Astrocyte (in vitro differentiated cells and primary cell): Measurements from ENCODE around the gene P4HA3. TPM values are rescaled to one million over a fixed set of nuclear protein-coding genes. Genes with fewer than 3 reads are reported as not detected.

ENCODE experiments used
- DNase-seq: peaks from one replicate; pipeline ENCODE4 v3.0.0-alpha.2; 2010; ENCODE audit warnings: low read depth
- FAIRE-seq: peaks from 2 replicates; lab custom pipeline; 2011; peaks lifted over from hg19 to GRCh38; lab: Jason Lieb, UNC
- H2AFZ ChIP-seq: 2 replicates; pipeline ENCODE4 v1.6.0; 2012; ENCODE audit warnings: low read depth, low read length, inconsistent platforms
- H3K27ac ChIP-seq: 2 replicates; pipeline ENCODE4 v1.5.1; 2011; ENCODE audit warnings: low read depth, low read length, inconsistent platforms
- H3K27me3 ChIP-seq: 2 replicates; pipeline ENCODE4 v1.6.0; 2011; ENCODE audit warnings: low read length, inconsistent platforms; ENCODE audit not compliant: insufficient read depth
- H3K36me3 ChIP-seq: 2 replicates; pipeline ENCODE4 v1.5.1; 2011; ENCODE audit warnings: low read length, inconsistent platforms; ENCODE audit not compliant: insufficient read depth
- H3K4me1 ChIP-seq: 2 replicates; pipeline ENCODE4 v1.5.1; 2011; ENCODE audit warnings: low read length, inconsistent platforms; ENCODE audit not compliant: insufficient read depth
- H3K4me2 ChIP-seq: 2 replicates; pipeline ENCODE4 v1.6.0; 2012; ENCODE audit warnings: low read length, inconsistent platforms
- H3K4me3 ChIP-seq: 2 replicates; pipeline ENCODE4 v1.5.1; 2011; ENCODE audit warnings: low read depth, mild to moderate bottlenecking, low read length, inconsistent platforms; ENCODE audit not compliant: insufficient read depth
- H3K79me2 ChIP-seq: 2 replicates; pipeline ENCODE4 v1.6.0; 2012; ENCODE audit warnings: mild to moderate bottlenecking, low read length, inconsistent platforms; ENCODE audit not compliant: insufficient read depth
- H3K9ac ChIP-seq: 2 replicates; pipeline ENCODE4 v1.6.0; 2012; ENCODE audit warnings: mild to moderate bottlenecking, low read length, inconsistent platforms
- H3K9me3 ChIP-seq: 2 replicates; pipeline ENCODE4 v1.5.1; 2012; ENCODE audit warnings: low read depth, mild to moderate bottlenecking, low read length, inconsistent platforms; ENCODE audit not compliant: insufficient read depth
- H4K20me1 ChIP-seq: 2 replicates; pipeline ENCODE4 v1.6.0; 2012; ENCODE audit warnings: low read length, inconsistent platforms; ENCODE audit not compliant: insufficient read depth
- H3K27ac Mint-ChIP-seq: one replicate; pipeline ENCODE4 v1.8.0; 2021; ENCODE audit warnings: mild to moderate bottlenecking, mixed read lengths; ENCODE audit not compliant: unreplicated experiment
- H3K27me3 Mint-ChIP-seq: one replicate; pipeline ENCODE4 v1.8.0; 2021; ENCODE audit warnings: low read depth, mixed read lengths; ENCODE audit not compliant: unreplicated experiment
- H3K36me3 Mint-ChIP-seq: one replicate; pipeline ENCODE4 v1.8.0; 2021; ENCODE audit warnings: low read depth, mixed read lengths; ENCODE audit not compliant: unreplicated experiment
- H3K4me1 Mint-ChIP-seq: one replicate; pipeline ENCODE4 v1.8.0; 2021; ENCODE audit warnings: low read depth, mixed read lengths; ENCODE audit not compliant: unreplicated experiment
- H3K4me3 Mint-ChIP-seq: one replicate; pipeline ENCODE4 v1.8.0; 2021; ENCODE audit warnings: mild to moderate bottlenecking, moderate library complexity, mixed read lengths; ENCODE audit not compliant: unreplicated experiment
- H3K9me3 Mint-ChIP-seq: one replicate; pipeline ENCODE4 v1.8.0; 2021; ENCODE audit warnings: mild to moderate bottlenecking, mixed read lengths; ENCODE audit not compliant: unreplicated experiment
- CTCF ChIP-seq: IDR thresholded peaks from 2 replicates; pipeline ENCODE4 v1.5.1; 2011; ENCODE audit warnings: low read depth, mild to moderate bottlenecking, inconsistent platforms, low read length, moderate library complexity; ENCODE audit not compliant: insufficient read depth
- EZH2 ChIP-seq: IDR thresholded peaks from 2 replicates; pipeline ENCODE4 v1.6.1; 2012; ENCODE audit warnings: mild to moderate bottlenecking, low read length, inconsistent platforms; ENCODE audit not compliant: insufficient read depth
- total RNA-seq: library from RNA; stranded (reverse); gene quantifications from 2 replicates; pipeline ENCODE4 v1.2.1, GENCODE V29; 2021

P4HA3 gene
- total RNA-seq, 1 donor from 2014 or later: 3.3 TPM

- no peak overlapping the region for H3K4me3 ChIP-seq
- H3K4me1 ChIP-seq: no peaks in the 10 kb centered on the region
- no peak overlapping the region for H3K9ac ChIP-seq
- H2AFZ ChIP-seq: no peak overlapping the region
- Mint-ChIP-seq H3K36me3 (peaks cover 4% of the 10 kb centered on the region), H3K27me3 (peaks cover 3% of the 10 kb centered on the region), H3K4me1 (no peaks in the 10 kb centered on the region), H3K4me3 (no peak overlapping the region), H3K9me3 (peaks cover 12% of the 10 kb centered on the region), H3K27ac (no peak overlapping the region)
- no peaks in the 10 kb centered on the region for H3K79me2 ChIP-seq
- H3K4me2 ChIP-seq: no peak overlapping the region
- DNase-seq (no peak), FAIRE-seq (no peak)
- H3K36me3 ChIP-seq: no peaks in the 10 kb centered on the region
- no peaks in the 10 kb centered on the region for H3K27me3 ChIP-seq
- no peak overlapping the region for H3K27ac ChIP-seq
- no peaks in the 10 kb centered on the region for H3K9me3 ChIP-seq
- H4K20me1 ChIP-seq: no peaks in the 10 kb centered on the region
- no peak for TF ChIP-seq CTCF
- TF ChIP-seq EZH2: no peak
Observed at GRCh38 chr11:74297484-74297883, 14.0 kb downstream of the P4HA3 start.

GRCh38 chr11:74288911-74289310, 22.5 kb downstream of the P4HA3 start:
- no peaks in the 10 kb centered on the region for H4K20me1 ChIP-seq
- H3K27me3 Mint-ChIP-seq: peaks cover 5% of the 10 kb centered on the region
- H3K9me3 ChIP-seq: no peaks in the 10 kb centered on the region
- H3K36me3 Mint-ChIP-seq: peaks cover 2% of the 10 kb centered on the region
- H3K4me3 ChIP-seq: no peak overlapping the region
- peaks cover 9% of the 10 kb centered on the region for H3K4me1 Mint-ChIP-seq
- H3K4me1 ChIP-seq: peaks cover 15% of the 10 kb centered on the region
- H3K79me2 ChIP-seq: no peaks in the 10 kb centered on the region
- H3K9me3 Mint-ChIP-seq: peaks cover 3% of the 10 kb centered on the region
- H3K9ac ChIP-seq: peak overlapping the region; percentile 51
- no peak overlapping the region for H2AFZ ChIP-seq
- DNase-seq: peak; percentile 64
- H3K27me3 ChIP-seq: no peaks in the 10 kb centered on the region
- peak overlapping the region; percentile 79 for H3K27ac ChIP-seq
- FAIRE-seq: no peak
- H3K4me2 ChIP-seq: no peak overlapping the region
- H3K36me3 ChIP-seq: no peaks in the 10 kb centered on the region
- no peak for TF ChIP-seq CTCF
- no peak overlapping the region for H3K4me3 Mint-ChIP-seq
- no peak overlapping the region for H3K27ac Mint-ChIP-seq

GRCh38 chr11:74288161-74288560, 23.3 kb downstream of the P4HA3 start:
- H3K9ac ChIP-seq: peak overlapping the region; percentile 61
- H3K4me2 ChIP-seq: peak overlapping the region; percentile 50
- Mint-ChIP-seq H3K36me3 (peaks cover 2% of the 10 kb centered on the region), H3K27me3 (peaks cover 4% of the 10 kb centered on the region), H3K9me3 (no peaks in the 10 kb centered on the region), H3K4me3 (no peak overlapping the region), H3K27ac (peak overlapping the region; percentile 60), H3K4me1 (peaks cover 9% of the 10 kb centered on the region)
- peak overlapping the region; percentile 79 for H3K27ac ChIP-seq
- H3K9me3 ChIP-seq: no peaks in the 10 kb centered on the region
- TF ChIP-seq EZH2 (no peak), CTCF (no peak)
- FAIRE-seq: peak; percentile 83
- peaks cover 15% of the 10 kb centered on the region for H3K4me1 ChIP-seq
- peak; percentile 98 for DNase-seq
- H3K4me3 ChIP-seq: no peak overlapping the region
- H3K36me3 ChIP-seq: no peaks in the 10 kb centered on the region
- H3K27me3 ChIP-seq: no peaks in the 10 kb centered on the region
- H2AFZ ChIP-seq: peak overlapping the region; percentile 27
- no peaks in the 10 kb centered on the region for H3K79me2 ChIP-seq
- H4K20me1 ChIP-seq: no peaks in the 10 kb centered on the region
